Measurements from ENCODE around the gene CSF2RB. TPM values are rescaled to one million over a fixed set of nuclear protein-coding genes. Genes with fewer than 3 reads are reported as not detected.
A peak's percentile ranks its signal among the peaks of the same experiment; 100 is the strongest.
"Not testable (repeated sequence)": the region's sequence is repeated elsewhere in the genome, so short reads cannot be mapped to it uniquely, and the experiment has no call there.

Gene CSF2RB
- polyA plus RNA-seq, 4 donors, result 0.22 to 5.4 (median 1.9) TPM

- Histone ChIP-seq H3K27ac (ENCODE audit: low read depth in 1 of 3, low read length in 2 of 3) (no peak overlapping the region), H3K27me3 (ENCODE audit: control insufficient read depth in 3 of 3, insufficient read depth in 3 of 3, low read length in 3 of 3) (peaks cover 0 to 6% (median 2%) of the 10 kb centered on the region in 3 donors), H3K4me1 (ENCODE audit: control insufficient read depth in 3 of 3, insufficient read depth in 2 of 3, low read depth in 1 of 3, low read length in 2 of 3) (peaks cover 0 to 5% (median 0%) of the 10 kb centered on the region in 3 donors), H3K36me3 (ENCODE audit: control insufficient read depth in 3 of 3, insufficient read depth in 2 of 3, low read depth in 1 of 3, low read length in 3 of 3) (no peaks in the 10 kb centered on the region), H3K9me3 (ENCODE audit: control insufficient read depth in 2 of 2, insufficient read depth in 1 of 2, low read depth in 1 of 2, low read length in 1 of 2) (peaks cover 0 to 12% of the 10 kb centered on the region in 2 donors), H3K4me3 (ENCODE audit: low read depth in 1 of 3, low read length in 3 of 3) (no peak overlapping the region)
- DNase-seq, result no peak
- 68 to 83% (median 81%) methylated on average over 10 of the region's 10 CpGs for WGBS, 3 donors
- FAIRE-seq, result no peak
Measured at GRCh38 chr22:36985211-36985889, 71.9 kb downstream of the CSF2RB start.

GRCh38 chr22:36986242-36986821, 72.9 kb downstream of the CSF2RB start:
- 53 to 60% (median 59%) methylated on average over 8 of the region's 8 CpGs for WGBS, 3 donors
- H3K4me3 ChIP-seq (ENCODE audit: low read depth in 1 of 3, low read length in 3 of 3), result no peak overlapping the region
- no peak for FAIRE-seq

GRCh38 chr22:36988075-36988832, 74.8 kb downstream of the CSF2RB start:
- Histone ChIP-seq H3K27me3 (ENCODE audit: control insufficient read depth in 3 of 3, insufficient read depth in 3 of 3, low read length in 3 of 3) (peaks cover 0 to 12% (median 11%) of the 10 kb centered on the region in 3 donors), H3K27ac (ENCODE audit: low read depth in 1 of 3, low read length in 2 of 3) (no peak overlapping the region), H3K4me1 (ENCODE audit: control insufficient read depth in 3 of 3, insufficient read depth in 2 of 3, low read depth in 1 of 3, low read length in 2 of 3) (no peaks in the 10 kb centered on the region), H3K36me3 (ENCODE audit: control insufficient read depth in 3 of 3, insufficient read depth in 2 of 3, low read depth in 1 of 3, low read length in 3 of 3) (no peaks in the 10 kb centered on the region), H3K9me3 (ENCODE audit: control insufficient read depth in 2 of 2, insufficient read depth in 1 of 2, low read depth in 1 of 2, low read length in 1 of 2) (peaks cover 0 to 12% of the 10 kb centered on the region in 2 donors), H3K4me3 (ENCODE audit: low read depth in 1 of 3, low read length in 3 of 3) (no peak overlapping the region)
- FAIRE-seq (no peak), DNase-seq (no peak)
- 74 to 78% (median 76%) methylated on average over 12 of the region's 12 CpGs for WGBS, 3 donors

More at GRCh38 chr22:36986242-36986821, 72.9 kb downstream of the CSF2RB start:
- H3K27ac ChIP-seq (ENCODE audit: low read depth in 1 of 3, low read length in 2 of 3), result no peak overlapping the region
- H3K27me3 ChIP-seq (ENCODE audit: control insufficient read depth in 3 of 3, insufficient read depth in 3 of 3, low read length in 3 of 3), result peaks cover 0 to 12% (median 9%) of the 10 kb centered on the region in 3 donors
- DNase-seq, result peak in 1 of 2 donors; percentile 59
- H3K4me1 ChIP-seq (ENCODE audit: control insufficient read depth in 3 of 3, insufficient read depth in 2 of 3, low read depth in 1 of 3, low read length in 2 of 3), result peaks cover 0 to 5% (median 0%) of the 10 kb centered on the region in 3 donors
- H3K9me3 ChIP-seq (ENCODE audit: control insufficient read depth in 2 of 2, insufficient read depth in 1 of 2, low read depth in 1 of 2, low read length in 1 of 2), result peaks cover 0 to 12% of the 10 kb centered on the region in 2 donors
- H3K36me3 ChIP-seq (ENCODE audit: control insufficient read depth in 3 of 3, insufficient read depth in 2 of 3, low read depth in 1 of 3, low read length in 3 of 3), result no peaks in the 10 kb centered on the region

GRCh38 chr22:36989012-36989411, 75.6 kb downstream of the CSF2RB start:
- H3K27me3 ChIP-seq (ENCODE audit: control insufficient read depth in 3 of 3, insufficient read depth in 3 of 3, low read length in 3 of 3), result peaks cover 0 to 12% (median 11%) of the 10 kb centered on the region in 3 donors
- FAIRE-seq; H3K4me3 ChIP-seq (ENCODE audit: low read depth in 1 of 3, low read length in 3 of 3); H3K36me3 ChIP-seq (ENCODE audit: control insufficient read depth in 3 of 3, insufficient read depth in 2 of 3, low read depth in 1 of 3, low read length in 3 of 3); H3K27ac ChIP-seq (ENCODE audit: low read depth in 1 of 3, low read length in 2 of 3); H3K4me1 ChIP-seq (ENCODE audit: control insufficient read depth in 3 of 3, insufficient read depth in 2 of 3, low read depth in 1 of 3, low read length in 2 of 3): not testable (repeated sequence)
- H3K9me3 ChIP-seq (ENCODE audit: control insufficient read depth in 2 of 2, insufficient read depth in 1 of 2, low read depth in 1 of 2, low read length in 1 of 2), result peaks cover 0 to 12% of the 10 kb centered on the region in 2 donors
- WGBS, 3 donors, result 11 to 66% (median 33%) methylated on average over 4 of the region's 4 CpGs
- peak in 1 of 2 donors; percentile 85 for DNase-seq

Other genes with a start within 250 kb of the CSF2RB start
- under 1 TPM in 1 of 4 donors, not detected in 3; 0.09 TPM for gene CACNG2, start 209.9 kb upstream of the CSF2RB start, polyA plus RNA-seq
- 10 to 100 TPM; 21.9 to 29.5 (median 26.5) TPM for gene IFT27, start 137.5 kb upstream of the CSF2RB start, polyA plus RNA-seq
- under 1 TPM in 1 of 4 donors, not detected in 3; 0.27 TPM for gene PVALB, start 96.6 kb upstream of the CSF2RB start, polyA plus RNA-seq
- gene NCF4, start 52.6 kb upstream of the CSF2RB start, polyA plus RNA-seq, result 10 to 100 TPM in 1 of 4 donors, 1 to 10 TPM in 3; 2.5 to 30.3 (median 9.5) TPM
- 100 to 1,000 TPM; 134 to 526 (median 354) TPM for gene TST, start 105.8 kb downstream of the CSF2RB start, polyA plus RNA-seq
- gene MPST, start 106.1 kb downstream of the CSF2RB start, polyA plus RNA-seq, result 100 to 1,000 TPM; 192 to 549 (median 305) TPM
- 10 to 100 TPM in 2 of 4 donors, 1 to 10 TPM in 2; 3.6 to 18.8 (median 10.3) TPM for gene KCTD17, start 138.1 kb downstream of the CSF2RB start, polyA plus RNA-seq
- gene TMPRSS6, start 196.1 kb downstream of the CSF2RB start, polyA plus RNA-seq, result 1 to 10 TPM in 2 of 4 donors, under 1 TPM in 2; 0.40 to 4.2 (median 1.3) TPM
- gene IL2RB, start 236.3 kb downstream of the CSF2RB start, polyA plus RNA-seq, result 1 to 10 TPM; 1.0 to 3.5 (median 1.6) TPM